Panc1 (cell line): ENCODE data around the gene FGD5. TPM values are rescaled to one million over a fixed set of nuclear protein-coding genes. Genes with fewer than 3 reads are reported as not detected.

Experiments used
- ATAC-seq: fragments of 200-7000 bp; cut with Tn5 transposase; 2 replicates; pipeline ENCODE4 v1.9.1; 2020; ENCODE audit warnings: mild to moderate bottlenecking, moderate library complexity
- BruUV-seq: library from RNA; stranded (reverse); fragments of 400-500 nt; replicated peaks from 2 replicates; lab custom pipeline; 2021; lab: Mats Ljungman, UMichigan
- CTCF ChIA-PET: fragments of 300-600 bp; sonication (Branson Sonifier 250); formaldehyde crosslinking; loops from one replicate; lab custom pipeline; 2022; ENCODE audit warnings: antibody characterized with exemption; lab: Charles Lee
- POLR2A ChIA-PET: fragments of 300-600 bp; sonication (Branson Sonifier 250); formaldehyde crosslinking; loops from one replicate; lab custom pipeline; 2022; ENCODE audit warnings: antibody characterized with exemption; lab: Charles Lee
- DNase-seq: peaks from one replicate; pipeline ENCODE4 v3.0.0-alpha.2; 2010; ENCODE audit warnings: low read depth, low spot score
- H3K27ac ChIP-seq: 2 replicates; pipeline ENCODE4 v1.5.1; 2011; ENCODE audit warnings: mild to moderate bottlenecking, low read length, inconsistent platforms
- H3K27me3 ChIP-seq: fragments of 200-500 bp; sonication (Bioruptor generic); 2 replicates; pipeline ENCODE4 v1.6.0; 2014; ENCODE audit warnings: low read length, inconsistent platforms; ENCODE audit not compliant: control insufficient read depth, insufficient read depth
- H3K36me3 ChIP-seq: fragments of 200-500 bp; sonication (Bioruptor generic); 2 replicates; pipeline ENCODE4 v1.5.1; 2014; ENCODE audit warnings: inconsistent platforms, mild to moderate bottlenecking, low read length, moderate library complexity; ENCODE audit not compliant: control insufficient read depth, insufficient read depth
- H3K4me1 ChIP-seq: 2 replicates; pipeline ENCODE4 v1.5.1; 2011; ENCODE audit warnings: inconsistent platforms, mild to moderate bottlenecking, low read length, moderate library complexity; ENCODE audit not compliant: control insufficient read depth, insufficient read depth
- H3K4me3 ChIP-seq, 2 experiments: 2 replicates each; pipeline ENCODE4 v1.5.1; 2011 to 2012; ENCODE audit warnings: low read depth in 2 of 2, low read length in 2 of 2, mild to moderate bottlenecking in 2 of 2, inconsistent platforms in 1 of 2, moderate library complexity in 1 of 2
- H3K9me3 ChIP-seq: fragments of 200-500 bp; sonication (Bioruptor generic); 2 replicates; pipeline ENCODE4 v1.5.1; 2014; ENCODE audit warnings: low read depth, mild to moderate bottlenecking, inconsistent platforms, low read length, moderate library complexity; ENCODE audit not compliant: control insufficient read depth, insufficient read depth
- CTCF ChIP-seq: fragments of 450-650 bp; IDR thresholded peaks from 2 replicates; pipeline ENCODE4 v1.5.1; 2017; ENCODE audit warnings: mild to moderate bottlenecking
- POLR2AphosphoS5 ChIP-seq: IDR thresholded peaks from 2 replicates; pipeline ENCODE4 v1.6.1; 2012; ENCODE audit warnings: mild to moderate bottlenecking, low read depth, low read length, moderate library complexity
- REST ChIP-seq, 2 experiments: IDR thresholded peaks; 2 replicates each; pipeline ENCODE4 v1.6.1; 2011 to 2012; ENCODE audit warnings: low read depth in 2 of 2, control low read depth in 1 of 2, low read length in 1 of 2, mild to moderate bottlenecking in 1 of 2, moderate library complexity in 1 of 2; ENCODE audit not compliant: insufficient read depth in 1 of 2
- SIN3A ChIP-seq: IDR thresholded peaks from 2 replicates; pipeline ENCODE4 v1.6.1; 2012; ENCODE audit warnings: low read depth, mild to moderate bottlenecking, low read length, moderate library complexity, borderline replicate concordance; ENCODE audit not compliant: insufficient read depth
- TCF7L2 ChIP-seq: IDR thresholded peaks from 2 replicates; pipeline ENCODE4 v1.6.1; 2011; ENCODE audit warnings: mild to moderate bottlenecking, low read depth, low read length, inconsistent platforms
- in situ Hi-C: cut with HindIII; loops from 2 replicates; pipeline ENCODE4 v1.10.0; 2016; ENCODE audit warnings: low sequenced_read_pairs, low pct_unique_long_range_greater_than_20kb
- intact Hi-C: fragments of 100-400 bp; cut with micrococcal nuclease; formaldehyde crosslinking; loops from one replicate; pipeline ENCODE4 v1.10.0; 2022; ENCODE audit not compliant: unreplicated experiment
- total RNA-seq: library from RNA; stranded (reverse); gene quantifications from one replicate; pipeline ENCODE4 v1.2.1, GENCODE V29; 2021; ENCODE audit not compliant: unreplicated experiment

Gene FGD5
- total RNA-seq, 1 experiment from 2014 or later: 0.77 TPM

GRCh38 chr3:14770591-14770990 is 48.2 kb upstream of the FGD5 start:
- no TSS peak for BruUV-seq
- no peak for DNase-seq
- no peak for ATAC-seq
- CTCF ChIA-PET: no interaction called here
- Histone ChIP-seq H3K27ac (no peak overlapping the region), H3K4me1 (no peaks in the 10 kb centered on the region), H3K27me3 (no peaks in the 10 kb centered on the region), H3K9me3 (no peaks in the 10 kb centered on the region), H3K4me3 (no peak overlapping the region), H3K36me3 (no peaks in the 10 kb centered on the region)
- POLR2A ChIA-PET: no interaction called here
- no peak for TF ChIP-seq SIN3A
- TF ChIP-seq CTCF: no peak
- TF ChIP-seq REST (IDR thresholded peaks at IDR 0.05; ENCODE audit: insufficient read depth in 1 of 2, low read depth in 2 of 2, low read length in 1 of 2): no peak
- no peak for TF ChIP-seq TCF7L2
- TF ChIP-seq POLR2AphosphoS5: no peak
- in situ Hi-C loops (no loop called here), intact Hi-C loops (no loop called here)

GRCh38 chr3:14771593-14772497 is 46.9 kb upstream of the FGD5 start:
- in situ Hi-C loops (no loop called here), intact Hi-C loops (no loop called here)
- DNase-seq (no peak), ATAC-seq (no peak)
- CTCF ChIA-PET: no interaction called here
- BruUV-seq: no TSS peak
- Histone ChIP-seq H3K4me1 (no peaks in the 10 kb centered on the region), H3K27ac (no peak overlapping the region), H3K4me3 (no peak overlapping the region), H3K9me3 (no peaks in the 10 kb centered on the region), H3K27me3 (no peaks in the 10 kb centered on the region), H3K36me3 (no peaks in the 10 kb centered on the region)
- POLR2A ChIA-PET: no interaction called here
- TF ChIP-seq SIN3A (no peak), POLR2AphosphoS5 (no peak), TCF7L2 (no peak), CTCF (no peak), REST (IDR thresholded peaks at IDR 0.05; ENCODE audit: insufficient read depth in 1 of 2, low read depth in 2 of 2, low read length in 1 of 2) (no peak)
